GM19240 (cell line): ENCODE data around the gene PKHD1.
A peak's percentile ranks its signal among the peaks of the same experiment; 100 is the strongest.

Source experiments
- DNase-seq: peaks from one replicate; pipeline ENCODE4 v3.0.0; 2011; ENCODE audit warnings: low spot score; ENCODE audit not compliant: insufficient read length

Gene PKHD1

DNA sequence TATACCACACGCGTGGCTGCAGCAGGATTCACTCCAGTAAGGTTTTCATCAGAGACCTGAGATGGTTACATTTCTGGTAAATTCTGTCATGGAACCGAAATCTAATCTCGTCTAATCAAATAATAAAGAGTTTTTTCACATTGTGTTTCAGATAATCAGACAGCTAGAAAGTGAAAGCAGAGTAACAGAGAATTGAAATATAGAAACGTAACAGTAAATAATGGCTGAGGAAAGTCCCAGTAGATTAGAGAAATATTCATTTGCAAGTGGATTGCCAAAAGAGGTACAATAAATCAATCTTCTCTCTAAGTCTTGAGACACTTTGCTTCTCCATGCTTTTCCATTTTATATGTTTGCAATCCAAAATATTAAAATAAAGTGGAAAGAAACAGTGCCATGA lies 42.4 kb downstream of the PKHD1 start:
- no peak for DNase-seq

DNA sequence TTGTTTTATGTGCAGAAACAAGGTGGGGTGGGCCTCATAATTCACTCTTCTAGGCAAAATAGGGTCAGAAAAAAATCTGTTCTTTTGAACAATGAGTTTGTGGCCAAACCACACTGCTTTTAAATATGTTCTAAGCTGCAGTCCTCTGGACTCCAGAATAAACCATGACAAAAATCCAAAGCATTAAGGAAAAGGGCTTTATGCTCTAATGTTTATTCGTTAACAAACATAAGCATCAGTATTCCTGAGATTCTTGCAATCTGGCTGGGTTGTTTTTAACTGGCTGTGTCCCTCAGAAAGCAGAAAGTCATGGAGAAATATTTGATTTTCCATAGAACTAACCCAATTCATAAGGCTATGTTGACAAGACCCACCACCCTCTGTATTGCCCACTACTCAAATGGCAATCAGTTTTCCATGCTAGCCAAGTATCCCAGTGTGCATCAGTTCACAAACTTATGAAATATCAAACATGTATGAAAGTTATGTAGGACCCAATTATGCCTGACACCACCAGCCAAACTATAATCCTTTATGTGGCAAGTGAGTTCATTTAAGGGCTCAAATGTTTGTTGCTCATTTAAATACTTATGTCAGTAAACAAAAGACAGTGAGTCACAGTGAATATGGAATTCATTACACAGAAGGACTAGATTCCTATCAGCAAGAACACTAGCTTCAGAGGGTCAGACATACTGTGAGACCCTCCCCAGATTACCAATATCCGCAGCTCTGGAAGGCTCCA lies 45.1 kb downstream of the PKHD1 start:
- DNase-seq, result no peak

DNA sequence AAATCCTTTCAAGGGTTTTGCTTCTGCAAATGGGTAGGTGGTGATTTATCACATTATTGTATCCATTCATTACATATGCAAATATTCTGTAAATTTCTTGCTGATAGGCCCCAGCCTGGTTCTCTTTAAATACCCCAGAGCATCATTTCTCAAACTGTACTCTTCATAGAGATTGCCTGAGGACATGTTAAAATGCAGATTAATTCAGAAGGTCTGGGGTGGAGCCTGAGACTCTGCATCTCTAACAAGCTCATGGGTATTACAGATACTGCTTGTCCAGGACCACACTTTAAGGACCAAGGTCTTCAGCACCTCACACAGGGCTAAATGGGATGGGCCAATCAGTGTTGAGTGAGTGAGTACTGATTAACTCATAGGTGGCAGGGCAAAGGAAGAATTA lies 46.3 kb downstream of the PKHD1 start:
- DNase-seq, result no peak

DNA sequence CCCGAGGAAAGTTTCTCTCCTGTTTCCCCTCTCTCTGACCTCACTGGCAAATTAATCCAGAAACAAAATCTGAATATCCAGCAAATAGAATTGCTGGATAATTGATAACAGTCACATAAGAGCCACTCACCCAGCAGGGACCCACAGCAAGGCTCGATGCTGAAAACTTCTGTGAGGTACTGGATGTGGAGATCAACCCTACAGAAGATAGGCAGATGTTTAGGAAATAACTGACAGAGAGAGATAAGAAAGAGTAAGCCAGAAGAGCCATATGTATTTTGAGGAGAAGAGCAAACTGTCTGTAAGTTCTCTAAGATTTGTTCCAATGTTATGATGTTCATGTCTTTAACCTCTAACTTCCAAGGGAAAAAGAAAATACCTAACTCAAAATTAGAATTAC lies 59.7 kb downstream of the PKHD1 start:
- no peak for DNase-seq

- DNase-seq, result no peak
Observed at GRCh38 chr6:52024451-52025068, 62.9 kb downstream of the PKHD1 start.

GRCh38 chr6:52022675-52023074 lies 64.7 kb downstream of the PKHD1 start:
- DNase-seq, result no peak

DNA sequence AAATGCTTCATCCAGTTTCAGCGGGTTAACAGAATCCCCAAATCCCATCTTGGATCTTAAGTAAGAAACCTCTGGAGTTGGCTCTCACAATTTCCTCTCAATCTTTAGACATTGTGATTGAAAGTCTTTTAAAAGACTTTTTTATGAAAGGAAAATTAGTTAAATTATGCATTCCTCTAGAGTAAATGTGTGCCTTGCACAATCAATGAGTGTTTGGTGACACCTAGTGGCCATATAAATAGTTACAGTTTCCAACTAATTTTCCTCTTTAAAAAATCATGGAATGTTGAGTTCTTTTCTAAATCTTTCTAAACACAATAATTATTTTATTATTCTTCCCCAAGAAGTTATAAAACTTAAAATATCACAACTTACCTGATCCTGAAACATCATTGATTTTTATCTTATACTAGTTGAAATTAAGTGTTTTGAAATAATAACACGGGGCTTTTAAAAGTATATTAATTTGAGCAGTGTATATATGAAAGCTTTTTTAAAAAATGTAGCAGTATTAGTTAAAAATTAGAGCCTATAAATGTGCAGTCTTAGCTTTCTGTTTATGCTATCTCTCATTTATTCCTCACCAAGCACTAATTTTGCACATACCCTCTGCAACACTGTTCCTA lies 66.4 kb downstream of the PKHD1 start:
- DNase-seq, result no peak

DNA sequence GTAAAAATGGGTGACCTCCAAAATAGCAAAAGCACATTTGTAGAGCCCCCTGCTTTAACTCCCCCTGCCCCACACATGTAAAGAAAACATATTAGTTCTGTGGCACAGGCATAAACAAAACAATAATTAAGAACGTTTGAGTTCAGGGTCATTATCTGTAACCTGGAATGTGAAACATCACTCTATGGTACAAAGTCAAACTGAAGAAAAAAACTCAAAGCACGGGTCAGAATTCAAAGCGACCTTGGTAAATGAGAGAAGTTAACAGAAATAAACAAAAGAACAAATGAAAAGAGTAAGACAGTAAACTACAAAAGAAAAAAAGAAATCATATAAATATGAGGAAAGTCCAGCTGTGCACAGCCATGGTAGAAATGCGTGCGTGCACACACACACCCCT lies 67.5 kb downstream of the PKHD1 start:
- DNase-seq, result no peak

DNA sequence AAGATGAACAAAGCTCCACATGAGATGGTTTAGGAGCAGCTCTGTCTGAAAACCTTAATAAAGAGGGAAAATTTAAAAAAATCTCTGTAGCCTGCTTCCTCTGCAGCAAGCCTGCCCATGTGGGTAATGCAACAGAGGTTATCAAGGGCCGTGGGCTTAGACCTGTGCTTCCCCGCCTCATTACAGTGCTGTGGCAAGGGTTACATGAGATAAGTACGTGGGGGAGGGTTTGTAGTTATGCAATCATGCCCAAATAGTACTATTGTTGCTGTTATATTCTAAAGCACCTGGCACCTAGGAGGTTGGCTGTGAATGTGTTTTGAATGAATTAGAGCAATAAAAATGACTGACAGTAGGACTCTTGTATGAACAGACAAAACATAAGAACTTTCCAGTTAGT lies 68.3 kb downstream of the PKHD1 start:
- no peak for DNase-seq

GRCh38 chr6:52016915-52017748 lies 70.3 kb downstream of the PKHD1 start:
- DNase-seq, result no peak

GRCh38 chr6:52015953-52016352 lies 71.5 kb downstream of the PKHD1 start:
- no peak for DNase-seq

- DNase-seq, result no peak
Observed at GRCh38 chr6:52014391-52014790, 73.0 kb downstream of the PKHD1 start.

DNA sequence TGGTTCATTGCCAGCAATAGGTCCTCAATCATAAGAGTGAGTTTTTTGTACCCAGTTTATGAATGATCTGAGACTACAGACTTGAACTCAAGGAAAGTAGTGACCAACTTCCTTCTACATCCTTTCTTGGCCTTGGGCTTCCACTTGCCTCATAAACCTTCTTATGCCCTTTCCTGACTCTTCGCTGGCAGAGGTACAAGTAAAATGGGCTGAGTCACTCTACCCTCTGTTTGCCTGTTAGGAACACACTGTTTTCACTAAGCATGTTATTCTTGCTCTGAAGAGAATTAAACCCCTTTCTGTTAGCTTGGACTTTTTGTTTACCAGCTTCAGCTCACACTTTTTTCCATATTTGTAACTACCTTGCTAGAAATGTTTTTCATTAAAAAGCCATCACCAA lies 74.4 kb downstream of the PKHD1 start:
- DNase-seq, result no peak

DNA sequence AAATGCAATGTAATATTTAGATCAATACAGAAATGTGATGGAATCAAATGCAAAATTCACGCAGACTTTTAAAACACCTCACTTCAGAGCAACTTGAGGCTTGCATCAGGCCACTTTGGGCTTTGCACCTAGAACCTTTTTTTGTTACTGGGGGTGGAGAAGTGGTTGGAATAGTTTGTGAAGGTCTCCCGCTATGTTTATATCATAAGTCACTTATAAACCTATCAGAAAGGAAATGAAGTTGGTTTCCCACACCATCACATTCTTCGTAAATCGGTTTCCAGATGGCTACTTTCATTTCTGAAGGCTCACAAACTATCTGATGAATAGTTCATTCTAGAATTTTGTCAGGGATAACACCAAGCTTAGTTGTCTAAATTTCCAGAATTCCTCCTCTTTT lies 74.8 kb downstream of the PKHD1 start:
- no peak for DNase-seq

GRCh38 chr6:52010806-52011205 lies 76.6 kb downstream of the PKHD1 start:
- no peak for DNase-seq

- DNase-seq, result no peak
Observed at GRCh38 chr6:52010145-52010544, 77.3 kb downstream of the PKHD1 start.

DNA sequence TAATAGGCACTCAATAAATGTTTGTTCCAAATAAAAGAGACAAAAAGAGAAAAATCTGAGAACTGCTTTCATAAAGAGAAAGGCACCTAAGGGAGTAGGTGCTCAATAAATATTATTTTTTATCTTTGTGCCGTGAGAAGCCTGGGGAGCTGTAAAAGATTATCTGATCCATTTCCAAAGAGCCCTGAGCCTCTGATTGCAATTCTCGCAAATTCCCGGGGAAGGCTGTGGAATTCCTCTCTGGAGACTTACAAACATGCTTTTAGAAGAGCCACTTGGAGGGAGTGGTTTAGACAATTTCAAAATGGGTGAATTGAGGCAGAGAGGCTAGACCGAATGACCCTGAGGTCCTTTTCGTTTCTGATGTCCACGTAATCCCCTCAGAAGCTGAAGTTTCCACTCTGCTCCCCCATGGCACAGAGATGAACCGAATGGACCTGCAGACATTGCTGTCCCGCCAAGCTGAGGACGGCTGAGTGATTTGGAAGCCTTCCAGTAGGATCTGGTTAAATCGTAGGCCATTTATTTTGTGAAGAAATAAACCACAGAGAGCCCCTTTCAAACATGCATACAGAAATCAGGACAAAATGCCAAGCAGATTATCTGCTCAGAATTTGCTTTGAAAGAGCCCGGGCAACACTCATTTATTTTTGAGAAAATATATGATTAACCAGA lies 77.8 kb downstream of the PKHD1 start:
- no peak for DNase-seq

- DNase-seq, result no peak
Observed at GRCh38 chr6:52000064-52000463, 87.3 kb downstream of the PKHD1 start.

DNA sequence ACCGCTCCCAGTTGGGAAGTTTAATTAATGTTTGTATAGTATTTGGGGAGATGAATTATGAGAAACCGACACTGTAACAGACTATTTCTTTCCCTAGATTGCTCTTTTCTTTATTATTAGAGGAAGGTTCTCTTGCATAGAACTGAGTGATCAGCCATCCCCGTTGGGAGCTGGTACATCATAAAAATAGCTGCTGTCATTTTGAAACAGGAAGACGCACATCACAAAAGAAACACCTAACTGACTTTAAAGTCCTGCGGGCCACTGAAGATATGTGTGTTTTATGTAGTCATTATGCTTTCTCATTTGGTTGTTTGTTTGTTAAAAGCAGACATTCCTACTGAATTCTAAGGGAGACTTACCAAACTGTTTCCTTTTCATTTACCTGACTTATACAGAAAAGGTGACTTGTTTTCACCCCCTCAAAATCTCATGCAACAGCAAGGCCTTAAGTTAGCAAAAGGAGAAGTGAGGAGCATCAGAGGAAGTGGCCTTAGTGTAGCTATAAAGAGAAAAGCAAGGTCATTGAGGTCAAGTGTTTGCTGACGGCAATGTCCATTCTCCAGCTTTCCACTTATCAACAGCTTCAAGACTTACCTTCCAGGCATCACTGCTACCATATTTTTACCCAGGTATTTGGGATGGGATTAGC lies 91.0 kb downstream of the PKHD1 start:
- DNase-seq, result peak; percentile 36

- no peak for DNase-seq
Observed at GRCh38 chr6:51995214-51995755, 92.1 kb downstream of the PKHD1 start.

- no peak for DNase-seq
Observed at GRCh38 chr6:51992876-51993275, 94.5 kb downstream of the PKHD1 start.
